ENCODE results near the gene AZIN2. TPM values are rescaled to one million over a fixed set of nuclear protein-coding genes. Genes with fewer than 3 reads are reported as not detected.
A peak's percentile ranks its signal among the peaks of the same experiment; 100 is the strongest.

AZIN2 gene
- polyA plus RNA-seq, 1 experiment = 6.4 TPM

DNA sequence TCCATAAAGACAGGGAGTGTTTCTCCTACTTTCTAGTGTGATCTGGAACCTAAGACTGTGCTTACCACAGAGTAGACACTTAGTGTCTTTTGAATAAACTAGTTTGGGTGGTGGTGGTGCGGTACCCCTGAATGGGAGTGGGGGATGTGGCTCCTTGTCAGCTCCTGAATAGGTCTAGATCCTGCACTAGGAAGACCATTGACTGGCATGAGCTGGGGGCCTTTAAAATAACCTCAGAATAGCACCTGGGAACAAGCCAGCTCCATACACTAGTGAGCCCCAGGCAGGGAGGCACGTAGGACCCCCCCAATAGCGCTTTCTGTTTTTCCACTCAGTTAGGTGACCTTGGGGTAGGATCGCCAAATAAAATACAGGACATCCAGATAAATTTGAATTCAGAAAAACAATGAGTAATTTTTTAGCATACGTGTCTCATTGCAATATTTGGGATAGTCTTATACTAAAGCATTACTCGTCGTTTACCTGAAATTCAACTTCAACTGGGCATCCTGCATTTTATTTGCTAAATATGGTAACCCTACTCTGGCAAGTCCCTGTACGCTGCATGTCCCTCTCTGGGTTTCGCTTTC is 45.6 kb downstream of the AZIN2 start:
- ChIA-PET CTCF (interaction anchor here (0.9 to 3.6 kb wide), 27 partner anchors 8 to 310 kb away, joined by 3 to 23 read pairs (median 5); no protein-coding TSS in a partner anchor), POLR2A (interaction anchor here (1.0 to 1.5 kb wide), 2 partner anchors 27 to 211 kb away, joined by 3 read pairs; no protein-coding TSS in a partner anchor)
- Histone ChIP-seq H3K4me3 (ENCODE audit: low read depth, low read length) (peak overlapping the region; percentile 62), H3K36me3 (ENCODE audit: control insufficient read depth, insufficient read depth, low read length) (no peaks in the 10 kb centered on the region), H3K27me3 (ENCODE audit: control insufficient read depth, insufficient read depth, low read length) (no peaks in the 10 kb centered on the region)
- no peak for DNase-seq (ENCODE audit: low read depth)
- TF ChIP-seq, protein P1, sequence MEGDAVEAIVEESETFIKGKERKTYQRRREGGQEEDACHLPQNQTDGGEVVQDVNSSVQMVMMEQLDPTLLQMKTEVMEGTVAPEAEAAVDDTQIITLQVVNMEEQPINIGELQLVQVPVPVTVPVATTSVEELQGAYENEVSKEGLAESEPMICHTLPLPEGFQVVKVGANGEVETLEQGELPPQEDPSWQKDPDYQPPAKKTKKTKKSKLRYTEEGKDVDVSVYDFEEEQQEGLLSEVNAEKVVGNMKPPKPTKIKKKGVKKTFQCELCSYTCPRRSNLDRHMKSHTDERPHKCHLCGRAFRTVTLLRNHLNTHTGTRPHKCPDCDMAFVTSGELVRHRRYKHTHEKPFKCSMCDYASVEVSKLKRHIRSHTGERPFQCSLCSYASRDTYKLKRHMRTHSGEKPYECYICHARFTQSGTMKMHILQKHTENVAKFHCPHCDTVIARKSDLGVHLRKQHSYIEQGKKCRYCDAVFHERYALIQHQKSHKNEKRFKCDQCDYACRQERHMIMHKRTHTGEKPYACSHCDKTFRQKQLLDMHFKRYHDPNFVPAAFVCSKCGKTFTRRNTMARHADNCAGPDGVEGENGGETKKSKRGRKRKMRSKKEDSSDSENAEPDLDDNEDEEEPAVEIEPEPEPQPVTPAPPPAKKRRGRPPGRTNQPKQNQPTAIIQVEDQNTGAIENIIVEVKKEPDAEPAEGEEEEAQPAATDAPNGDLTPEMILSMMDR (IDR thresholded peaks at IDR 0.05; ENCODE audit: insufficient read depth, low read depth, low read length) = no peak

DNA sequence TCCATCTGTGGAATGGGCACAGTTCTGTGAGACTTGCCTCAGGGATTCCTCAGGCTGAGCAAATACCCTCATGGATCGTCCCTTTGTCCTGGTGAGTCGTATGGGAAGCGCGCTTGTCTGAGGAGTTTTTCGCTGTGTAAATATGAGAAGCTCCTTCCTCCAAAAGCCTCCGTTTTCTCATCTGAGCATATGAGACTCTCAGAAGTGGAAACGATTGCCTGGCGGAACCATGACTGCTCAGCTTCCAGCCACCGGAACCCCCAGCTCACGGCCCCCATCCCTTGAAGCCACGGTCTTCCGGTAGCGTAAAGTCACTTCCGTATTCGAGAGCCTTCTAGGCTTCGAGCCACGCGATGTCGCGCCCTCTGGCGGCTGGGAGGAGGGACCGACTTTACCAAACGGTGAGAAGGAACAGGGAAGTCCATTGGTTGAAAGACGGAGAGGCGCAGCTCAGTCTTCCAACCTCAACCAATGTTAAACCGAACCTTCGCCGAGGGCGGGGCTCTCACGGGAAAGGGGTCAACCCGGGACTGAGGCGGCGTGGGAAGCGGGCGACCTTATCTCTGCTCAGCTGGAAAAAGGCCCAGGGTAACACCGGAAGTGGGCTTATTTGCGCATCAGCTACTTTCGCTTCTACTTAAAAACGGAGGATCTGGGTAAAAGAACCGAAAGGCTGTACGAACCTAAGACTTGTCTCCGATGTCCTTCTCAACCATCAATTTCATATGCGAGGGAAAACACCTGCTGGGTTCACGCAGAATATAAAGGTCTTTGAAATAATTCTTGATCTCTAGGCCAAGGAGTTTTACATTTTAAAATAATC is 46.3 kb downstream of the AZIN2 start:
- DNase-seq (ENCODE audit: low read depth) = peak; percentile 98
- ChIA-PET CTCF (interaction anchor here (0.7 to 3.6 kb wide), 34 partner anchors 8 to 344 kb away, joined by 3 to 23 read pairs (median 4); no protein-coding TSS in a partner anchor), POLR2A (interaction anchor here (0.7 to 1.0 kb wide), 2 partner anchors 28 to 211 kb away, joined by 3 read pairs; no protein-coding TSS in a partner anchor)
- H3K27me3 ChIP-seq (ENCODE audit: control insufficient read depth, insufficient read depth, low read length) = no peaks in the 10 kb centered on the region
- TF ChIP-seq, protein P1 (IDR thresholded peaks at IDR 0.05; ENCODE audit: insufficient read depth, low read depth, low read length) = peak; percentile 98
- no peaks in the 10 kb centered on the region for H3K36me3 ChIP-seq (ENCODE audit: control insufficient read depth, insufficient read depth, low read length)
- peak overlapping the region; percentile 62 for H3K4me3 ChIP-seq (ENCODE audit: low read depth, low read length)

DNA sequence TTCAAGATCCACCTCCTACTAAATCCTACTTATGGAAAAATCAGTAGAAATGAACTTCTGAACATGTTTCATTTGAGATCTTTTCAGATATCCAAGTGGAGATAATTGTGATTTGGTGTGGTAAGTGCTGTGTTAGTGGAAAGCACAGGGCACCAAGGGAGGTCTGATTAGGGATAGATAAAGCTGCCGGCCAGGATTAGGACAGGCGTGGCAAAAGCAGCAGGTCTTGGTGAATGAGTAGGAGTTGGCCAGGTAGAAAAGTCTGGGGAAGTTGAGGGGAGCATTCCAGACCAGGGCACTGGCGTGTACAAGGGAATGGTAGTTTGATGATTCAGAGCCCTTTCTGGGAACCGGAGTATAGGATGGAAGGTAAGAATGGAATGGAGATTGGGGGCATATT is 47.8 kb downstream of the AZIN2 start:
- H3K27me3 ChIP-seq (ENCODE audit: control insufficient read depth, insufficient read depth, low read length) = no peaks in the 10 kb centered on the region
- no peaks in the 10 kb centered on the region for H3K36me3 ChIP-seq (ENCODE audit: control insufficient read depth, insufficient read depth, low read length)
- TF ChIP-seq, protein P1 (IDR thresholded peaks at IDR 0.05; ENCODE audit: insufficient read depth, low read depth, low read length) = no peak
- DNase-seq (ENCODE audit: low read depth) = no peak
- ChIA-PET CTCF (no interaction called here), POLR2A (no interaction called here)
- no peak overlapping the region for H3K4me3 ChIP-seq (ENCODE audit: low read depth, low read length)

DNA sequence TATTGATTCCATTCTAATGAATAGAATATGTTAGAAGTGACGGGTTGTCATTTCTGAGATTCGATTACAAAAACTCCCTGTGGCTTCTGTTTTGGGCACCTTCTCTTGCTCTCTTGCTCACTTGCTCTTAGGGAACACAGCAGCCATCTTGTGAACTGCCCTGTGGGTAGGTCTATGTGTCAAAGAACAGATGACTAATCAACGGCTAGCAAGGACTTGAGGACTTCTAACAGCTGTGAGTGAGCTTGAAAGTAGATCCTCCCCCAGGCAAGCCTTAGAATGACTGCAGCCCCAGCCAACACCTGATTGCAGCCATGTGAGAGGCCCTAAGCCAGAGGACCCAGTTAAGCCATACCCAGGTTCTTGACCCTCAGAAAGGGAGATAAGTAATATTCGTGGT is 49.3 kb downstream of the AZIN2 start:
- H3K36me3 ChIP-seq (ENCODE audit: control insufficient read depth, insufficient read depth, low read length) = no peaks in the 10 kb centered on the region
- DNase-seq (ENCODE audit: low read depth) = no peak
- ChIA-PET POLR2A (no interaction called here), CTCF (no interaction called here)
- H3K27me3 ChIP-seq (ENCODE audit: control insufficient read depth, insufficient read depth, low read length) = no peaks in the 10 kb centered on the region
- no peak overlapping the region for H3K4me3 ChIP-seq (ENCODE audit: low read depth, low read length)
- TF ChIP-seq, protein P1 (IDR thresholded peaks at IDR 0.05; ENCODE audit: insufficient read depth, low read depth, low read length) = no peak

DNA sequence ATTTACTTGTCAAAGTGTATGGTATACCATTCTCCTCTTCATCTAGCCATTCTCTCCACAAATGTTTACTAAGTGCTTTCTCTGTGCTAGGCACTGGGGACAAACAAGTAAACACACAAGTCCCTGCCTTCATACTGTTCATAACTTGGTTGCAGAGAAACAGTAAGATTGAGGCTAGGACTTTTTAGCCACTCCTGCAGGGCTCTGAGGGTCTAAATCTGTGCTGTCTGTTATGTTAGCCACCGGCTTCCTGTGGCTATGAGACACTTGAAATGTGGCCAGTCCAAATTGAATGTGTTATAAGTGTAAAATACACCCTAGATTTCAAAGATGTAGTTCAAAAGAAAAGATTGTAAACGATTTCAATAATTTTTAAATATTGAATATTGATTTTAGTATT is 50.2 kb downstream of the AZIN2 start:
- H3K27me3 ChIP-seq (ENCODE audit: control insufficient read depth, insufficient read depth, low read length) = no peaks in the 10 kb centered on the region
- CTCF ChIA-PET = no interaction called here
- TF ChIP-seq, protein P1 (IDR thresholded peaks at IDR 0.05; ENCODE audit: insufficient read depth, low read depth, low read length) = no peak
- no peak overlapping the region for H3K4me3 ChIP-seq (ENCODE audit: low read depth, low read length)
- POLR2A ChIA-PET = no interaction called here
- no peak for DNase-seq (ENCODE audit: low read depth)
- H3K36me3 ChIP-seq (ENCODE audit: control insufficient read depth, insufficient read depth, low read length) = no peaks in the 10 kb centered on the region

Measured in BJ (cell line).